ENCODE measurements around the gene NME4.
"Not testable (repeated sequence)": the region's sequence is repeated elsewhere in the genome, so short reads cannot be mapped to it uniquely, and the experiment has no call there.

Gene NME4

GRCh38 chr16:397135-397661, at the start of gene NME4:
Gene NME4 (plus strand): TSS chr16:397199. CDS start chr16:397223, 24 bp downstream.
- peak within 1 kb of the TSS; percentile 58; the same call in 1 of the 2 replicates for H3K27ac ChIP-seq (ENCODE audit: low read depth, low read length)
- H3K9ac ChIP-seq (ENCODE audit: low read length) = peak within 1 kb of the TSS; percentile 81
- peaks cover 6% of the 10 kb centered on the region for H3K9me3 ChIP-seq (ENCODE audit: control insufficient read depth, insufficient read depth, low read depth, low read length)
- H3K4me3 ChIP-seq (ENCODE audit: low read depth, low read length) = peak within 1 kb of the TSS; percentile 73
- H3K4me1 ChIP-seq (ENCODE audit: control insufficient read depth, insufficient read depth, low read length) = peaks cover 22% of the 10 kb centered on the region
- no peaks in the 10 kb centered on the region for H3K27me3 ChIP-seq (ENCODE audit: control insufficient read depth, insufficient read depth, low read length)
- H3K36me3 ChIP-seq (ENCODE audit: control insufficient read depth, insufficient read depth, low read length) = peaks cover 18% of the 10 kb centered on the region

GRCh38 chr16:347203-347602, 49.8 kb upstream of the NME4 start:
- Histone ChIP-seq H3K9me3 (ENCODE audit: control insufficient read depth, insufficient read depth, low read depth, low read length) (no peaks in the 10 kb centered on the region), H3K4me3 (ENCODE audit: low read depth, low read length) (no peak overlapping the region), H3K27ac (ENCODE audit: low read depth, low read length) (no peak overlapping the region), H3K4me1 (ENCODE audit: control insufficient read depth, insufficient read depth, low read length) (peaks cover 17% of the 10 kb centered on the region; the same call in 1 of the 2 replicates), H3K27me3 (ENCODE audit: control insufficient read depth, insufficient read depth, low read length) (no peaks in the 10 kb centered on the region), H3K36me3 (ENCODE audit: control insufficient read depth, insufficient read depth, low read length) (peaks cover 46% of the 10 kb centered on the region), H3K9ac (ENCODE audit: low read length) (no peak overlapping the region)

GRCh38 chr16:348495-348894, 48.5 kb upstream of the NME4 start:
- H3K27me3 ChIP-seq (ENCODE audit: control insufficient read depth, insufficient read depth, low read length); H3K4me1 ChIP-seq (ENCODE audit: control insufficient read depth, insufficient read depth, low read length); H3K27ac ChIP-seq (ENCODE audit: low read depth, low read length); H3K9ac ChIP-seq (ENCODE audit: low read length); H3K9me3 ChIP-seq (ENCODE audit: control insufficient read depth, insufficient read depth, low read depth, low read length); H3K4me3 ChIP-seq (ENCODE audit: low read depth, low read length): not testable (repeated sequence)
- H3K36me3 ChIP-seq (ENCODE audit: control insufficient read depth, insufficient read depth, low read length) = peaks cover 38% of the 10 kb centered on the region

- no peak overlapping the region for H3K9ac ChIP-seq (ENCODE audit: low read length)
- no peak overlapping the region for H3K4me3 ChIP-seq (ENCODE audit: low read depth, low read length)
- peaks cover 38% of the 10 kb centered on the region for H3K36me3 ChIP-seq (ENCODE audit: control insufficient read depth, insufficient read depth, low read length)
Observed at GRCh38 chr16:349211-349610, 47.8 kb upstream of the NME4 start.

GRCh38 chr16:350203-350602, 46.8 kb upstream of the NME4 start:
- peaks cover 29% of the 10 kb centered on the region for H3K36me3 ChIP-seq (ENCODE audit: control insufficient read depth, insufficient read depth, low read length)
- peaks cover 9% of the 10 kb centered on the region; the same call in 1 of the 2 replicates for H3K4me1 ChIP-seq (ENCODE audit: control insufficient read depth, insufficient read depth, low read length)
- no peak overlapping the region for H3K9ac ChIP-seq (ENCODE audit: low read length)
- no peak overlapping the region for H3K4me3 ChIP-seq (ENCODE audit: low read depth, low read length)
- no peaks in the 10 kb centered on the region for H3K27me3 ChIP-seq (ENCODE audit: control insufficient read depth, insufficient read depth, low read length)
- H3K9me3 ChIP-seq (ENCODE audit: control insufficient read depth, insufficient read depth, low read depth, low read length) = no peaks in the 10 kb centered on the region
- no peak overlapping the region for H3K27ac ChIP-seq (ENCODE audit: low read depth, low read length)

More at GRCh38 chr16:349211-349610, 47.8 kb upstream of the NME4 start:
- Histone ChIP-seq H3K4me1 (ENCODE audit: control insufficient read depth, insufficient read depth, low read length) (peaks cover 9% of the 10 kb centered on the region; the same call in 1 of the 2 replicates), H3K27ac (ENCODE audit: low read depth, low read length) (no peak overlapping the region), H3K9me3 (ENCODE audit: control insufficient read depth, insufficient read depth, low read depth, low read length) (no peaks in the 10 kb centered on the region), H3K27me3 (ENCODE audit: control insufficient read depth, insufficient read depth, low read length) (no peaks in the 10 kb centered on the region)

- Histone ChIP-seq H3K9me3 (ENCODE audit: control insufficient read depth, insufficient read depth, low read depth, low read length) (no peaks in the 10 kb centered on the region), H3K4me1 (ENCODE audit: control insufficient read depth, insufficient read depth, low read length) (peaks cover 9% of the 10 kb centered on the region; the same call in 1 of the 2 replicates), H3K27ac (ENCODE audit: low read depth, low read length) (0 out of 2 replicates have a peak overlapping the region, but pooled peaks have one; percentile 24), H3K4me3 (ENCODE audit: low read depth, low read length) (peak overlapping the region; percentile 76), H3K27me3 (ENCODE audit: control insufficient read depth, insufficient read depth, low read length) (no peaks in the 10 kb centered on the region), H3K36me3 (ENCODE audit: control insufficient read depth, insufficient read depth, low read length) (peaks cover 14% of the 10 kb centered on the region), H3K9ac (ENCODE audit: low read length) (peak overlapping the region; percentile 81)
Observed at GRCh38 chr16:351804-352520, 45.0 kb upstream of the NME4 start.

GRCh38 chr16:352547-353403, 44.2 kb upstream of the NME4 start, which contains the start of gene AXIN1:
Gene AXIN1 (minus strand): TSS chr16:352723. CDS start chr16:347025, 5,698 bp downstream.
- Histone ChIP-seq H3K4me3 (ENCODE audit: low read depth, low read length) (peak within 1 kb of the TSS; percentile 76), H3K27ac (ENCODE audit: low read depth, low read length) (0 out of 2 replicates have a peak within 1 kb of the TSS, but pooled peaks have one; percentile 24), H3K36me3 (ENCODE audit: control insufficient read depth, insufficient read depth, low read length) (peaks cover 8% of the 10 kb centered on the region; the same call in 1 of the 2 replicates), H3K4me1 (ENCODE audit: control insufficient read depth, insufficient read depth, low read length) (peaks cover 4% of the 10 kb centered on the region; the same call in 1 of the 2 replicates), H3K27me3 (ENCODE audit: control insufficient read depth, insufficient read depth, low read length) (no peaks in the 10 kb centered on the region), H3K9ac (ENCODE audit: low read length) (peak within 1 kb of the TSS; percentile 81), H3K9me3 (ENCODE audit: control insufficient read depth, insufficient read depth, low read depth, low read length) (no peaks in the 10 kb centered on the region)

GRCh38 chr16:353404-354290, 43.4 kb upstream of the NME4 start:
- Histone ChIP-seq H3K9ac (ENCODE audit: low read length) (no peak overlapping the region), H3K9me3 (ENCODE audit: control insufficient read depth, insufficient read depth, low read depth, low read length) (no peaks in the 10 kb centered on the region), H3K4me3 (ENCODE audit: low read depth, low read length) (peak overlapping the region; percentile 54), H3K4me1 (ENCODE audit: control insufficient read depth, insufficient read depth, low read length) (peaks cover 4% of the 10 kb centered on the region; the same call in 1 of the 2 replicates), H3K27me3 (ENCODE audit: control insufficient read depth, insufficient read depth, low read length) (no peaks in the 10 kb centered on the region), H3K36me3 (ENCODE audit: control insufficient read depth, insufficient read depth, low read length) (peaks cover 8% of the 10 kb centered on the region; the same call in 1 of the 2 replicates), H3K27ac (ENCODE audit: low read depth, low read length) (no peak overlapping the region)

GRCh38 chr16:354291-354881, 42.6 kb upstream of the NME4 start:
- no peak overlapping the region for H3K4me3 ChIP-seq (ENCODE audit: low read depth, low read length)
- H3K9ac ChIP-seq (ENCODE audit: low read length) = no peak overlapping the region

More at GRCh38 chr16:354291-354881, 42.6 kb upstream of the NME4 start:
- no peak overlapping the region for H3K27ac ChIP-seq (ENCODE audit: low read depth, low read length)
- no peaks in the 10 kb centered on the region for H3K27me3 ChIP-seq (ENCODE audit: control insufficient read depth, insufficient read depth, low read length)
- peaks cover 8% of the 10 kb centered on the region; the same call in 1 of the 2 replicates for H3K36me3 ChIP-seq (ENCODE audit: control insufficient read depth, insufficient read depth, low read length)
- H3K4me1 ChIP-seq (ENCODE audit: control insufficient read depth, insufficient read depth, low read length) = peaks cover 4% of the 10 kb centered on the region; the same call in 1 of the 2 replicates
- H3K9me3 ChIP-seq (ENCODE audit: control insufficient read depth, insufficient read depth, low read depth, low read length) = no peaks in the 10 kb centered on the region
